ENCODE results near the gene CCDC24. TPM values are rescaled to one million over a fixed set of nuclear protein-coding genes. Genes with fewer than 3 reads are reported as not detected.
A peak's percentile ranks its signal among the peaks of the same experiment; 100 is the strongest.

The CCDC24 gene
- total RNA-seq, 2 donors from 2014 or later, result 6.7 to 21.1 TPM

- DNase-seq (no peak), ATAC-seq (no peak)
- H3K9me3 ChIP-seq, result no peaks in the 10 kb centered on the region
- no peaks in the 10 kb centered on the region for H3K36me3 ChIP-seq (replicated peaks in 1 of 2; ENCODE audit: insufficient read depth in 1 of 2, low read depth in 2 of 2)
- 87% methylated on average over 4 of the region's 4 CpGs for WGBS, 2 donors
- H3K27ac ChIP-seq, result no peak overlapping the region
- H3K4me1 ChIP-seq, result peaks cover 23% of the 10 kb centered on the region
- H3K27me3 ChIP-seq, result no peaks in the 10 kb centered on the region
- no peak overlapping the region for H3K4me3 ChIP-seq
- TF ChIP-seq, protein P1, sequence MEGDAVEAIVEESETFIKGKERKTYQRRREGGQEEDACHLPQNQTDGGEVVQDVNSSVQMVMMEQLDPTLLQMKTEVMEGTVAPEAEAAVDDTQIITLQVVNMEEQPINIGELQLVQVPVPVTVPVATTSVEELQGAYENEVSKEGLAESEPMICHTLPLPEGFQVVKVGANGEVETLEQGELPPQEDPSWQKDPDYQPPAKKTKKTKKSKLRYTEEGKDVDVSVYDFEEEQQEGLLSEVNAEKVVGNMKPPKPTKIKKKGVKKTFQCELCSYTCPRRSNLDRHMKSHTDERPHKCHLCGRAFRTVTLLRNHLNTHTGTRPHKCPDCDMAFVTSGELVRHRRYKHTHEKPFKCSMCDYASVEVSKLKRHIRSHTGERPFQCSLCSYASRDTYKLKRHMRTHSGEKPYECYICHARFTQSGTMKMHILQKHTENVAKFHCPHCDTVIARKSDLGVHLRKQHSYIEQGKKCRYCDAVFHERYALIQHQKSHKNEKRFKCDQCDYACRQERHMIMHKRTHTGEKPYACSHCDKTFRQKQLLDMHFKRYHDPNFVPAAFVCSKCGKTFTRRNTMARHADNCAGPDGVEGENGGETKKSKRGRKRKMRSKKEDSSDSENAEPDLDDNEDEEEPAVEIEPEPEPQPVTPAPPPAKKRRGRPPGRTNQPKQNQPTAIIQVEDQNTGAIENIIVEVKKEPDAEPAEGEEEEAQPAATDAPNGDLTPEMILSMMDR (IDR thresholded peaks at IDR 0.05), result no peak
- intact Hi-C loops (cut with DNase I), result no loop called here
Measured at GRCh38 chr1:43951021-43951985, 40.1 kb upstream of the CCDC24 start.

- peak in 1 of 4 donors; percentile 24 for DNase-seq
- TF ChIP-seq, protein P1 (IDR thresholded peaks at IDR 0.05), result no peak
- no peak for TF ChIP-seq POLR2A (IDR thresholded peaks at IDR 0.05)
- H3K36me3 ChIP-seq (replicated peaks in 1 of 2; ENCODE audit: insufficient read depth in 1 of 2, low read depth in 2 of 2), result no peaks in the 10 kb centered on the region
- no peak overlapping the region for H3K27ac ChIP-seq
- peaks cover 14% of the 10 kb centered on the region for H3K4me1 ChIP-seq
- no peak overlapping the region for H3K4me3 ChIP-seq
- intact Hi-C loops (cut with DNase I), result no loop called here
- WGBS, 2 donors, result 75 to 83% methylated on average over 8 of the region's 8 CpGs
- no peaks in the 10 kb centered on the region for H3K9me3 ChIP-seq
- ATAC-seq, result no peak
- no peaks in the 10 kb centered on the region for H3K27me3 ChIP-seq
Measured at GRCh38 chr1:43952731-43953346, 38.6 kb upstream of the CCDC24 start.

- 67 to 84% methylated on average over 3 of the region's 3 CpGs for WGBS, 2 donors
- TF ChIP-seq POLR2A (IDR thresholded peaks at IDR 0.05), result no peak
- TF ChIP-seq, protein P1 (IDR thresholded peaks at IDR 0.05), result no peak
- intact Hi-C loops (cut with DNase I), result no loop called here
- ATAC-seq (no peak), DNase-seq (no peak)
- H3K4me1 ChIP-seq, result peaks cover 9% of the 10 kb centered on the region
- H3K9me3 ChIP-seq, result no peaks in the 10 kb centered on the region
- H3K27ac ChIP-seq, result no peak overlapping the region
- no peaks in the 10 kb centered on the region for H3K27me3 ChIP-seq
- no peaks in the 10 kb centered on the region for H3K36me3 ChIP-seq (replicated peaks in 1 of 2; ENCODE audit: insufficient read depth in 1 of 2, low read depth in 2 of 2)
- no peak overlapping the region for H3K4me3 ChIP-seq
Measured at GRCh38 chr1:43953361-43953760, 38.0 kb upstream of the CCDC24 start.

DNA sequence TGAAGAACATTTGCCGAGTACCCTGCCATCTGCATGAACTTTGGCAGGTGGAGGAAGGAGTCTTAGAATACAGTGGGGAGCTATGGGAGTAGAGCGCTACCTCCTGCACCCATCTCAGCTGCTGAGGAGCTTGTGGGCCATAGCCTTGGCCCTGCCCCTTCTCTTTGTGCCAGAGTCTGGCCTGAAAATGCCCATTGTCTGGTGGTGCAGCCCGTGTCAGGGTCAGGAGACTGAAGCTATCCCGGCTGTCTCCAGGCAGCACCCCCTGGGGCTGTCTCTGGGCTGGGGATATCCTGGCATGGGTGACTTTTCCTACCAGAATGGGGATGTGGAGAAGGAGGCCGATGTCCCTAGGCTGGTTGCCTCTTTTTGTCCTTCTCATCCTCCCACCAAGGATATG is 37.4 kb upstream of the CCDC24 start:
- no peak overlapping the region for H3K4me3 ChIP-seq
- H3K36me3 ChIP-seq (replicated peaks in 1 of 2; ENCODE audit: insufficient read depth in 1 of 2, low read depth in 2 of 2), result no peaks in the 10 kb centered on the region
- TF ChIP-seq POLR2A (IDR thresholded peaks at IDR 0.05), result no peak
- TF ChIP-seq, protein P1 (IDR thresholded peaks at IDR 0.05), result no peak
- H3K27me3 ChIP-seq, result no peaks in the 10 kb centered on the region
- DNase-seq, result no peak
- WGBS, 2 donors, result 86 to 87% methylated on average over 3 to 5 of the region's 5 CpGs
- intact Hi-C loops (cut with DNase I), result no loop called here
- no peaks in the 10 kb centered on the region for H3K9me3 ChIP-seq
- no peak for ATAC-seq
- no peak overlapping the region for H3K27ac ChIP-seq
- peaks cover 2% of the 10 kb centered on the region for H3K4me1 ChIP-seq
